Naive B cell (primary cell): ENCODE measurements around the gene NLRX1. TPM values are rescaled to one million over a fixed set of nuclear protein-coding genes. Genes with fewer than 3 reads are reported as not detected.
"Not testable (repeated sequence)": the region's sequence is repeated elsewhere in the genome, so short reads cannot be mapped to it uniquely, and the experiment has no call there.

Experiments used
- ATAC-seq, 2 donors: fragments of 150-1000 bp; cut with Tn5 transposase; 2 replicates each; pipeline ENCODE4 v1.10.0; 2021; ENCODE audit warnings: low read depth in 2 of 2, mild to moderate bottlenecking in 2 of 2, moderate library complexity in 2 of 2
- DNase-seq: peaks from one replicate; pipeline ENCODE4 v3.0.0; 2022
- H3K27ac Mint-ChIP-seq, 6 donors: one replicate each; pipeline ENCODE4 v1.8.0; 2020 to 2022; ENCODE audit warnings: mild to moderate bottlenecking in 6 of 6, mixed read lengths in 6 of 6, moderate library complexity in 5 of 6, inconsistent platforms in 2 of 6
- H3K27me3 Mint-ChIP-seq, 3 donors: one replicate each; pipeline ENCODE4 v1.8.0; 2021 to 2022; ENCODE audit warnings: mixed read lengths in 3 of 3, mild to moderate bottlenecking in 1 of 3
- H3K36me3 Mint-ChIP-seq, 2 donors: one replicate each; pipeline ENCODE4 v1.8.0; 2020 to 2022; ENCODE audit warnings: mixed read lengths in 2 of 2, inconsistent platforms in 1 of 2, mild to moderate bottlenecking in 1 of 2
- H3K4me1 Mint-ChIP-seq, 3 donors: one replicate each; pipeline ENCODE4 v1.8.0; 2020 to 2022; ENCODE audit warnings: mixed read lengths in 3 of 3, inconsistent platforms in 1 of 3, mild to moderate bottlenecking in 1 of 3, moderate library complexity in 1 of 3
- H3K4me3 Mint-ChIP-seq, 8 donors: one replicate each; pipeline ENCODE4 v1.8.0; 2020 to 2022; ENCODE audit warnings: mild to moderate bottlenecking in 8 of 8, mixed read lengths in 8 of 8, moderate library complexity in 8 of 8, inconsistent platforms in 2 of 8
- H3K9me3 Mint-ChIP-seq, 7 donors: one replicate each; pipeline ENCODE4 v1.8.0; 2020 to 2022; ENCODE audit warnings: mixed read lengths in 7 of 7, mild to moderate bottlenecking in 5 of 7, inconsistent platforms in 2 of 7, moderate library complexity in 1 of 7
- polyA plus RNA-seq, 6 donors: library from polyadenylated mRNA; unstranded; fragments of 300-500 nt; fragmentation: Illumina TruSeq; gene quantifications; one replicate each; pipeline ENCODE4 v1.2.3, GENCODE V29; 2021; ENCODE audit warnings: low read depth in 6 of 6

NLRX1 gene
- polyA plus RNA-seq, result 1 to 10 TPM; 2.1 to 4.1 (median 2.8) TPM

- DNase-seq (peak; percentile 77), ATAC-seq (peak; percentile 96 to 97)
- H3K27me3 Mint-ChIP-seq, result no peaks in the 10 kb centered on the region
- peak within 1 kb of the TSS; percentile 67 to 93 (median 90) for H3K4me3 Mint-ChIP-seq
- no peaks in the 10 kb centered on the region for H3K36me3 Mint-ChIP-seq
- no peaks in the 10 kb centered on the region for H3K9me3 Mint-ChIP-seq
- peaks cover 3 to 5% (median 4%) of the 10 kb centered on the region in 3 donors for H3K4me1 Mint-ChIP-seq
- peak within 1 kb of the TSS in 5 of 6 donors; percentile 62 to 89 (median 78) for H3K27ac Mint-ChIP-seq
Measured at GRCh38 chr11:119168471-119169281, at the start of gene NLRX1. NLRX1 (plus strand) TSS chr11:119168725; CDS start chr11:119171404, 2,679 bp downstream.

- ATAC-seq (no peak), DNase-seq (no peak)
- H3K4me3 Mint-ChIP-seq, result peak overlapping the region in 1 of 8 donors; percentile 19
- peaks cover 0 to 6% of the 10 kb centered on the region in 2 donors for H3K36me3 Mint-ChIP-seq
- H3K27ac Mint-ChIP-seq, result no peak overlapping the region
- no peaks in the 10 kb centered on the region for H3K9me3 Mint-ChIP-seq
- no peaks in the 10 kb centered on the region for H3K27me3 Mint-ChIP-seq
- H3K4me1 Mint-ChIP-seq, result peaks cover 30 to 47% (median 45%) of the 10 kb centered on the region in 3 donors
Measured at GRCh38 chr11:119118946-119119345, 49.6 kb upstream of the NLRX1 start.

- DNase-seq (no peak), ATAC-seq (no peak)
- H3K4me1 Mint-ChIP-seq, result peaks cover 30 to 42% (median 40%) of the 10 kb centered on the region in 3 donors
- peak overlapping the region; percentile 91 to 99 (median 96) for H3K27ac Mint-ChIP-seq
- H3K27me3 Mint-ChIP-seq, result no peaks in the 10 kb centered on the region
- H3K4me3 Mint-ChIP-seq, result peak overlapping the region; percentile 85 to 98 (median 94)
- H3K9me3 Mint-ChIP-seq, result no peaks in the 10 kb centered on the region
- no peaks in the 10 kb centered on the region for H3K36me3 Mint-ChIP-seq
Measured at GRCh38 chr11:119120639-119121007, 47.9 kb upstream of the NLRX1 start.

GRCh38 chr11:119121008-119121810 lies 47.3 kb upstream of the NLRX1 start, which contains the start of gene HINFP:
HINFP (plus strand) TSS chr11:119121580; CDS start chr11:119126945, 5,365 bp downstream.
- DNase-seq, result peak; percentile 99
- Mint-ChIP-seq H3K9me3 (no peaks in the 10 kb centered on the region), H3K4me3 (peak within 1 kb of the TSS; percentile 85 to 98 (median 94)), H3K27me3 (no peaks in the 10 kb centered on the region), H3K36me3 (no peaks in the 10 kb centered on the region), H3K27ac (peak within 1 kb of the TSS; percentile 91 to 99 (median 96)), H3K4me1 (peaks cover 30 to 40% (median 37%) of the 10 kb centered on the region in 3 donors)
- peak; percentile 95 to 96 for ATAC-seq

- DNase-seq (no peak), ATAC-seq (peak in 1 of 2 donors; percentile 0)
- Mint-ChIP-seq H3K27ac (peak overlapping the region; percentile 90 to 99 (median 94)), H3K27me3 (no peaks in the 10 kb centered on the region), H3K36me3 (no peaks in the 10 kb centered on the region), H3K4me1 (peaks cover 32 to 43% (median 39%) of the 10 kb centered on the region in 3 donors), H3K9me3 (no peaks in the 10 kb centered on the region), H3K4me3 (peak overlapping the region; percentile 85 to 98 (median 94))
Measured at GRCh38 chr11:119121811-119122124, 46.8 kb upstream of the NLRX1 start.

GRCh38 chr11:119125821-119126220 lies 42.7 kb upstream of the NLRX1 start:
- Mint-ChIP-seq H3K4me3 (no peak overlapping the region), H3K4me1 (peaks cover 28 to 40% (median 35%) of the 10 kb centered on the region in 3 donors), H3K9me3 (no peaks in the 10 kb centered on the region), H3K36me3 (peaks cover 0 to 3% of the 10 kb centered on the region in 2 donors), H3K27me3 (no peaks in the 10 kb centered on the region), H3K27ac (peak overlapping the region in 1 of 6 donors; percentile 47)
- DNase-seq, result no peak
- ATAC-seq, result no peak

- H3K27ac Mint-ChIP-seq, result no peak overlapping the region
- H3K4me1 Mint-ChIP-seq, result peaks cover 20 to 34% (median 29%) of the 10 kb centered on the region in 3 donors
- H3K4me3 Mint-ChIP-seq, result no peak overlapping the region
- no peaks in the 10 kb centered on the region for H3K27me3 Mint-ChIP-seq
- DNase-seq (no peak), ATAC-seq (no peak)
- H3K9me3 Mint-ChIP-seq, result no peaks in the 10 kb centered on the region
- H3K36me3 Mint-ChIP-seq, result peaks cover 0 to 8% of the 10 kb centered on the region in 2 donors
Measured at GRCh38 chr11:119126675-119127268, 41.8 kb upstream of the NLRX1 start.

GRCh38 chr11:119130662-119131061 lies 37.9 kb upstream of the NLRX1 start:
- no peak for ATAC-seq
- Mint-ChIP-seq H3K36me3 (peaks cover 11 to 26% of the 10 kb centered on the region in 2 donors), H3K27me3 (no peaks in the 10 kb centered on the region), H3K27ac (no peak overlapping the region), H3K4me1 (peaks cover 5 to 14% (median 11%) of the 10 kb centered on the region in 3 donors), H3K4me3 (no peak overlapping the region), H3K9me3 (no peaks in the 10 kb centered on the region)
- no peak for DNase-seq

GRCh38 chr11:119134389-119134978 lies 34.0 kb upstream of the NLRX1 start:
- Mint-ChIP-seq H3K9me3 (peaks cover 0 to 1% (median 0%) of the 10 kb centered on the region in 7 donors), H3K4me1 (peaks cover 0 to 5% (median 0%) of the 10 kb centered on the region in 3 donors), H3K27ac (no peak overlapping the region), H3K27me3 (peaks cover 0 to 16% (median 5%) of the 10 kb centered on the region in 3 donors), H3K4me3 (no peak overlapping the region), H3K36me3 (peaks cover 11 to 26% of the 10 kb centered on the region in 2 donors)
- ATAC-seq (no peak), DNase-seq (no peak)

GRCh38 chr11:119139276-119139675 lies 29.2 kb upstream of the NLRX1 start:
- not testable (repeated sequence) for DNase-seq, H3K4me1 Mint-ChIP-seq, H3K36me3 Mint-ChIP-seq, ATAC-seq, H3K4me3 Mint-ChIP-seq, H3K9me3 Mint-ChIP-seq, H3K27ac Mint-ChIP-seq
- peaks cover 9 to 40% (median 21%) of the 10 kb centered on the region in 3 donors for H3K27me3 Mint-ChIP-seq

GRCh38 chr11:119144825-119145486 lies 23.6 kb upstream of the NLRX1 start:
- Mint-ChIP-seq H3K27me3 (peaks cover 43 to 57% (median 54%) of the 10 kb centered on the region in 3 donors), H3K9me3 (peaks cover 0 to 5% (median 0%) of the 10 kb centered on the region in 7 donors), H3K27ac (no peak overlapping the region), H3K4me3 (no peak overlapping the region), H3K4me1 (peaks cover 12 to 16% (median 12%) of the 10 kb centered on the region in 3 donors), H3K36me3 (no peaks in the 10 kb centered on the region)
- ATAC-seq (peak; percentile 61 to 68), DNase-seq (peak; percentile 22)

- H3K4me3 Mint-ChIP-seq, result no peak overlapping the region
- H3K27ac Mint-ChIP-seq, result no peak overlapping the region
Measured at GRCh38 chr11:119145551-119145950, 23.0 kb upstream of the NLRX1 start.

More at GRCh38 chr11:119145551-119145950, 23.0 kb upstream of the NLRX1 start:
- Mint-ChIP-seq H3K27me3 (peaks cover 48 to 60% (median 53%) of the 10 kb centered on the region in 3 donors), H3K4me1 (peaks cover 12 to 16% (median 15%) of the 10 kb centered on the region in 3 donors), H3K9me3 (peaks cover 0 to 5% (median 0%) of the 10 kb centered on the region in 7 donors), H3K36me3 (no peaks in the 10 kb centered on the region)
- DNase-seq, result no peak
- ATAC-seq, result no peak
